K562 (cell line): ENCODE measurements around the gene RBM4B. TPM values are rescaled to one million over a fixed set of nuclear protein-coding genes. Genes with fewer than 3 reads are reported as not detected.

ENCODE experiments used
- ATAC-seq: fragments of 200-7000 bp; cut with Tn5 transposase; 3 replicates; pipeline ENCODE4 v1.9.1; 2020; ENCODE audit warnings: moderate library complexity
- BruUV-seq: library from RNA; stranded (reverse); fragments of 400-500 nt; replicated peaks from 2 replicates; lab custom pipeline; 2021; lab: Mats Ljungman, UMichigan
- CTCF ChIA-PET: fragments of 300-600 bp; formaldehyde crosslinking; extraction: SDS; loops from one replicate; lab custom pipeline; 2021; ENCODE audit warnings: low intra/inter-chr PET ratio; lab: Yijun Ruan, JAX
- POLR2A ChIA-PET: fragments of 300-600, 350-650 bp; sonication (Branson Sonifier 250); formaldehyde crosslinking; extraction: SDS; loops from one replicate; lab custom pipeline; 2021; ENCODE audit warnings: antibody characterized with exemption, inconsistent platforms; lab: Yijun Ruan, JAX
- DNase-seq, 4 experiments: peaks; one replicate each; pipeline versions ENCODE4 v3.0.0 to v3.0.0-alpha.2; 2011 to 2018; ENCODE audit warnings: low spot score in 3 of 4, mixed read lengths in 3 of 4; ENCODE audit errors: extremely low read depth in 1 of 4
- FAIRE-seq: peaks from 2 replicates; lab custom pipeline; 2011; peaks lifted over from hg19 to GRCh38; lab: Jason Lieb, UNC
- H2AFZ ChIP-seq: 2 replicates; pipeline ENCODE4 v1.6.0; 2011; ENCODE audit warnings: low read depth, low read length, control low read depth, inconsistent platforms
- H3K27ac ChIP-seq: fragments of 200-600 bp; 3 replicates; pipeline ENCODE4 v1.8.0; 2011; ENCODE audit warnings: low read depth, mild to moderate bottlenecking, control low read depth, inconsistent platforms, low read length, moderate library complexity, mixed read lengths; ENCODE audit errors: extremely low read depth
- H3K27me3 ChIP-seq, 2 experiments: fragments of 300-600 bp in 1 of 2; 2 replicates in 1 of 2; 3 replicates in 1 of 2; pipeline versions ENCODE4 v1.6.0 to v1.8.0; 2011; ENCODE audit warnings: inconsistent platforms in 2 of 2, low read length in 2 of 2, mild to moderate bottlenecking in 1 of 2, mixed read lengths in 1 of 2, moderate library complexity in 1 of 2; ENCODE audit not compliant: control insufficient read depth in 2 of 2, insufficient read depth in 2 of 2
- H3K36me3 ChIP-seq: fragments of 300-600 bp; 3 replicates; pipeline ENCODE4 v1.8.0; 2011; ENCODE audit warnings: mild to moderate bottlenecking, low read length, inconsistent platforms; ENCODE audit not compliant: control insufficient read depth, insufficient read depth
- H3K4me1 ChIP-seq, 2 experiments: fragments of 200-600 bp in 1 of 2; replicated peaks in 1 of 2; 2 replicates in 1 of 2; 3 replicates in 1 of 2; pipeline versions ENCODE4 v1.5.1 to v1.8.0; 2011; ENCODE audit warnings: inconsistent platforms in 2 of 2, low read length in 2 of 2, mild to moderate bottlenecking in 1 of 2, mixed read lengths in 1 of 2, moderate library complexity in 1 of 2; ENCODE audit not compliant: control insufficient read depth in 2 of 2, insufficient read depth in 2 of 2
- H3K4me2 ChIP-seq: 2 replicates; pipeline ENCODE4 v1.6.1; 2011; ENCODE audit warnings: low read length, control low read depth, inconsistent platforms, mixed read lengths; ENCODE audit not compliant: insufficient read depth
- H3K4me3 ChIP-seq: fragments of 200-600 bp; sonication (generic), shearing (Covaris generic); 2 replicates; pipeline ENCODE4 v1.5.1; 2016; ENCODE audit warnings: control low read depth, inconsistent platforms
- H3K79me2 ChIP-seq: fragments of 200-600 bp; 3 replicates; pipeline ENCODE4 v1.8.0; 2011; ENCODE audit warnings: low read length, inconsistent platforms; ENCODE audit not compliant: control insufficient read depth, insufficient read depth
- H3K9ac ChIP-seq, 2 experiments: 2 replicates each; pipeline versions ENCODE4 v1.6.0 to v1.6.1; 2011; ENCODE audit warnings: low read depth in 2 of 2, low read length in 2 of 2, control low read depth in 1 of 2, inconsistent platforms in 1 of 2, mild to moderate bottlenecking in 1 of 2, mixed read lengths in 1 of 2; ENCODE audit not compliant: insufficient read depth in 1 of 2
- H3K9me1 ChIP-seq: one replicate; pipeline ENCODE4 v1.6.0; 2011; ENCODE audit warnings: inconsistent platforms, mild to moderate bottlenecking, low read length, moderate library complexity; ENCODE audit not compliant: control insufficient read depth, insufficient read depth
- H3K9me3 ChIP-seq: replicated peaks from 2 replicates; pipeline ENCODE4 v1.5.1; 2011; ENCODE audit warnings: low read depth, low read length, inconsistent platforms; ENCODE audit not compliant: control insufficient read depth, insufficient read depth
- H4K20me1 ChIP-seq: replicated peaks from 2 replicates; pipeline ENCODE4 v1.6.1; 2011; ENCODE audit warnings: low read length, inconsistent platforms, mixed read lengths; ENCODE audit not compliant: control insufficient read depth, insufficient read depth
- BRD4 ChIP-seq: fragments of 200-600 bp; sonication (generic); IDR thresholded peaks from 2 replicates; pipeline ENCODE4 v1.6.1; 2017; ENCODE audit warnings: inconsistent platforms
- CHAMP1 ChIP-seq: fragments of 450-650 bp; IDR thresholded peaks from 2 replicates; pipeline ENCODE4 v1.6.1; 2016; ENCODE audit warnings: mild to moderate bottlenecking
- CHD1 ChIP-seq: fragments of 200-600 bp; sonication (generic); IDR thresholded peaks from one replicate; pipeline ENCODE4 v1.6.1; 2012; ENCODE audit warnings: mild to moderate bottlenecking, moderate library complexity, low read length, inconsistent platforms
- CXXC5 ChIP-seq: fragments of 250-450 bp; sonication (Bioruptor Pico); IDR thresholded peaks from 2 replicates; pipeline ENCODE4 v1.8.0; 2022; ENCODE audit warnings: inconsistent platforms, mild to moderate bottlenecking, moderate library complexity
- ELF1 ChIP-seq: fragments of 200-800 bp; sonication (Bioruptor generic); IDR thresholded peaks from 2 replicates; pipeline ENCODE4 v1.6.1; 2016; ENCODE audit warnings: missing genetic modification characterization, missing compliant biosample characterization
- FOSL1 ChIP-seq: fragments of 200-800 bp; sonication (Bioruptor generic); conservative IDR thresholded peaks from 2 replicates; pipeline ENCODE4 v1.6.1; 2016; ENCODE audit warnings: missing genetic modification characterization, missing compliant biosample characterization
- MAZ ChIP-seq, 2 experiments: fragments of 450-650 bp in 1 of 2; sonication (generic) in 1 of 2; formaldehyde crosslinking; IDR thresholded peaks in 1 of 2; conservative IDR thresholded peaks in 1 of 2; 2 replicates each; pipeline versions ENCODE4 v1.4.0 to v1.5.0; 2020; ENCODE audit warnings: mild to moderate bottlenecking in 1 of 2, missing genetic modification reagents in 1 of 2
- NKRF ChIP-seq: fragments of 450-650 bp; IDR thresholded peaks from 2 replicates; pipeline ENCODE4 v1.6.1; 2016; ENCODE audit warnings: borderline replicate concordance
- POLR2B ChIP-seq: fragments of 450-650 bp; IDR thresholded peaks from 2 replicates; pipeline ENCODE4 v1.6.1; 2018; ENCODE audit warnings: low read depth; ENCODE audit not compliant: partially characterized antibody
- RBM22 ChIP-seq: fragments of 200-400 bp; formaldehyde crosslinking; IDR thresholded peaks from 2 replicates; pipeline ENCODE4 v1.6.1; 2018; ENCODE audit warnings: low read length, low read depth; ENCODE audit not compliant: poor library complexity, severe bottlenecking
- SIN3B ChIP-seq: fragments of 450-650 bp; IDR thresholded peaks from 2 replicates; pipeline ENCODE4 v1.6.1; 2017; ENCODE audit warnings: low read depth, mild to moderate bottlenecking, moderate library complexity
- SMARCA4 ChIP-seq: fragments of 450-650 bp; IDR thresholded peaks from 2 replicates; pipeline ENCODE4 v1.6.1; 2016
- SOX6 ChIP-seq: fragments of 450-650 bp; IDR thresholded peaks from 2 replicates; pipeline ENCODE4 v1.6.1; 2014; ENCODE audit warnings: mild to moderate bottlenecking
- SREBF1 ChIP-seq: fragments of 150-350 bp; IDR thresholded peaks from 2 replicates; pipeline ENCODE4 v1.6.1; 2014; ENCODE audit warnings: antibody characterized with exemption, low read depth, low read length, borderline replicate concordance
- USF1 ChIP-seq: sonication (generic); formaldehyde crosslinking; IDR thresholded peaks from 2 replicates; pipeline ENCODE4 v1.9.0; 2022; ENCODE audit warnings: mild to moderate bottlenecking, missing genetic modification reagents
- ZNF124 ChIP-seq: sonication (generic); formaldehyde crosslinking; IDR thresholded peaks from 2 replicates; pipeline ENCODE4 v1.8.1; 2022; ENCODE audit warnings: missing genetic modification reagents
- ZNF263 ChIP-seq: sonication (generic); formaldehyde crosslinking; IDR thresholded peaks from 2 replicates; pipeline ENCODE4 v1.8.0; 2022; ENCODE audit warnings: mild to moderate bottlenecking, missing genetic modification reagents, borderline replicate concordance
- WGBS: fragments of 100-300 bp; shearing (Covaris generic); methylation state at CpG from one replicate; pipeline ENCODE4 v1.1.6; 2016; ENCODE audit warnings: low coverage, mixed read lengths; ENCODE audit not compliant: insufficient coverage; ENCODE audit errors: missing lambda C conversion rate; 5-methylcytosine and 5-hydroxymethylcytosine counted together
- in situ Hi-C: fragments of 300-500 bp; cut with MboI; formaldehyde crosslinking; loops from 4 replicates; pipeline ENCODE4 v1.15.0; 2018; ENCODE audit warnings: inconsistent platforms, mixed read lengths
- intact Hi-C: fragments of 100-400 bp; cut with micrococcal nuclease; formaldehyde crosslinking; loops from 2 replicates; pipeline ENCODE4 v1.14.2; 2022
- polyA plus RNA-seq, 8 experiments: library from polyadenylated mRNA; depleted of rRNA in 4 of 8; stranded (reverse) in 5 of 8; unstranded in 3 of 8; fragments of >200 nt; fragmentation: Nextera tagmentation in 2 of 8; fragmentation: Illumina TruSeq in 1 of 8; extraction: Ambion mirVana in 2 of 8; extraction: Trizol in 1 of 8; gene quantifications; 2 replicates each; pipeline versions ENCODE4 v1.2.1 to v1.2.3, GENCODE V29; 2011 to 2014; ENCODE audit warnings: inconsistent platforms in 1 of 8, missing spikeins in 1 of 8
- total RNA-seq, 7 experiments: library from RNA; depleted of rRNA in 6 of 7; stranded (reverse); fragments of >200 nt in 6 of 7; fragmentation: Illumina TruSeq in 2 of 7; extraction: Trizol in 2 of 7; gene quantifications; 2 replicates each; pipeline versions ENCODE4 v1.2.1 to v1.2.3, GENCODE V29; 2011 to 2021; ENCODE audit warnings: low replicate concordance in 1 of 7

The RBM4B gene
- total and polyA plus RNA-seq, 9 of the 15 experiments (the other 6 are each of a cell fraction or from before 2014, with no cell fraction given): 14.6 to 39.9 (median 23.3) TPM

GRCh38 chr11:66639066-66639813, 38.4 kb downstream of the RBM4B start:
- intact Hi-C loops: no loop called here
- H3K4me3 ChIP-seq: peak overlapping the region; percentile 73
- H3K9me1 ChIP-seq: peaks cover 6% of the 10 kb centered on the region
- DNase-seq: peak in 1 of 4 experiments; percentile 41
- peak overlapping the region; percentile 61; the same call in 1 of the 2 replicates for H2AFZ ChIP-seq
- H3K27ac ChIP-seq: peak overlapping the region; percentile 96
- H3K36me3 ChIP-seq: peaks cover 67% of the 10 kb centered on the region
- no peak for ATAC-seq
- no peaks in the 10 kb centered on the region for H3K27me3 ChIP-seq
- ChIA-PET POLR2A (interaction anchor here (0.6 to 26.4 kb wide), 11 partner anchors 9 to 594 kb away, joined by 3 to 387 read pairs (median 13); partner anchors contain the start of genes DPP3, RBM14 and RBM4B), CTCF (no interaction called here)
- in situ Hi-C loops: no loop called here
- no peaks in the 10 kb centered on the region for H3K9me3 ChIP-seq
- 4% methylated on average over 27 of the region's 27 CpGs for WGBS
- peak; percentile 66 for FAIRE-seq
- peaks cover 94% of the 10 kb centered on the region for H3K79me2 ChIP-seq
- H3K9ac ChIP-seq: peak overlapping the region; percentile 94 to 96
- TSS peak; percentile 58 for BruUV-seq
- peak overlapping the region; percentile 84 for H3K4me2 ChIP-seq
- peaks cover 55% of the 10 kb centered on the region for H4K20me1 ChIP-seq
- H3K4me1 ChIP-seq: peaks cover 24 to 25% of the 10 kb centered on the region in 2 experiments
- TF ChIP-seq CHD1: peak; percentile 70
- no peak for TF ChIP-seq CHAMP1
- no peak for TF ChIP-seq SOX6
- TF ChIP-seq USF1 (CRISPR knock-in tag): no peak
- TF ChIP-seq MAZ (CRISPR knock-in tag; conservative IDR thresholded peaks at IDR 0.05 in 1 of 2, IDR thresholded peaks at IDR 0.05 in 1 of 2): 0 out of 4 replicates have a peak, but pooled peaks of 1 of the 2 experiments have one; percentile 11
- peak; percentile 10; the same call in 1 of the 2 replicates for TF ChIP-seq ZNF263 (CRISPR knock-in tag)
- TF ChIP-seq SREBF1: no peak
- no peak for TF ChIP-seq CXXC5
- TF ChIP-seq ZNF124 (CRISPR knock-in tag): no peak
- TF ChIP-seq BRD4: 0 out of 2 replicates have a peak, but pooled peaks have one; percentile 18
- TF ChIP-seq FOSL1 (tag): 0 out of 2 replicates have a peak, but pooled peaks have one; percentile 9
- 0 out of 2 replicates have a peak, but pooled peaks have one; percentile 10 for TF ChIP-seq NKRF
- TF ChIP-seq SIN3B: no peak
- TF ChIP-seq ELF1: peak; percentile 60; the same call in 1 of the 2 replicates
- no peak for TF ChIP-seq POLR2B
- TF ChIP-seq RBM22: peak; percentile 66
- TF ChIP-seq SMARCA4: 0 out of 2 replicates have a peak, but pooled peaks have one; percentile 6
